ENCODE results near the gene ZNF394.

ZNF394 gene

DNA sequence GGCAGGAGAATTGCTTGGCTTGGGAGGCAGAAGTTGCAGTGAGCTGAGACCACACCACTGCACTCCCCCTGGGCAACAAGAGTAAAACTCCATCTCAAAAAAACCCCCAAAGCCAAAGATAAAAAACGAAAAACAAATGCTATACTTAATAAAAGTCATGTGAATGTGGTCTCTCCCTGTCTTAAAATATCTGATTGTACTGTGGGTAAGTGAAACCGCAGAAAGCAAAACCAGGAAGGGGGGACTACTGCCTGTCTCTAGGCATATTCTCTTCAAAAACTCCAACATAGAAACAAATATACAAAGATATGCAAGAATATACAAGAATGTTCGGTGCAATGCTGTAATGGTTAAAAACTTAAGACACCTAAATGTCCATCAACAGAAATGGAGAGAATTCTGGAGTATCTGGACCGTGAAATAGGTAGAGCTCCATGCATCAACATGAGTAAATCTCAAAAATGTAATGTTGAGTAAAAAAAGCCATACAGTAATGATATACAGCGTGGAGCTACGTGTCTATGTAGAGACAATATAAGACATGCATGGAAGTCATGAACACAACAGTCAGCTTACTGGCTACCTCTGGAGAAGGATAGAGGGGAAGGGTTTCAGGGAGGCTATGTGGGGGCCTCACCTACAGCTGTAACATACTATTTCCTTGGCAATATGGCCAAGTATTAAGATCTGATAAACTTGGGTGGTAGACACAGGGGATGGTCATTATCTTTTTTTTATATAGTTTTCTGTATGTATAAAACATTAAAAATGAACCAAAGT is 2.1 kb downstream of the ZNF394 start:
- DNase-seq (ENCODE audit: low spot score), result no peak
- in situ Hi-C loops (cut with MboI; ENCODE audit: low pct_unique_long_range_greater_than_20kb, low sequenced_read_pairs, unreplicated experiment), result no loop called here
- TF ChIP-seq, protein P1, sequence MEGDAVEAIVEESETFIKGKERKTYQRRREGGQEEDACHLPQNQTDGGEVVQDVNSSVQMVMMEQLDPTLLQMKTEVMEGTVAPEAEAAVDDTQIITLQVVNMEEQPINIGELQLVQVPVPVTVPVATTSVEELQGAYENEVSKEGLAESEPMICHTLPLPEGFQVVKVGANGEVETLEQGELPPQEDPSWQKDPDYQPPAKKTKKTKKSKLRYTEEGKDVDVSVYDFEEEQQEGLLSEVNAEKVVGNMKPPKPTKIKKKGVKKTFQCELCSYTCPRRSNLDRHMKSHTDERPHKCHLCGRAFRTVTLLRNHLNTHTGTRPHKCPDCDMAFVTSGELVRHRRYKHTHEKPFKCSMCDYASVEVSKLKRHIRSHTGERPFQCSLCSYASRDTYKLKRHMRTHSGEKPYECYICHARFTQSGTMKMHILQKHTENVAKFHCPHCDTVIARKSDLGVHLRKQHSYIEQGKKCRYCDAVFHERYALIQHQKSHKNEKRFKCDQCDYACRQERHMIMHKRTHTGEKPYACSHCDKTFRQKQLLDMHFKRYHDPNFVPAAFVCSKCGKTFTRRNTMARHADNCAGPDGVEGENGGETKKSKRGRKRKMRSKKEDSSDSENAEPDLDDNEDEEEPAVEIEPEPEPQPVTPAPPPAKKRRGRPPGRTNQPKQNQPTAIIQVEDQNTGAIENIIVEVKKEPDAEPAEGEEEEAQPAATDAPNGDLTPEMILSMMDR (IDR thresholded peaks at IDR 0.05; ENCODE audit: extremely low read depth, insufficient read depth, missing control alignments), result no peak

DNA sequence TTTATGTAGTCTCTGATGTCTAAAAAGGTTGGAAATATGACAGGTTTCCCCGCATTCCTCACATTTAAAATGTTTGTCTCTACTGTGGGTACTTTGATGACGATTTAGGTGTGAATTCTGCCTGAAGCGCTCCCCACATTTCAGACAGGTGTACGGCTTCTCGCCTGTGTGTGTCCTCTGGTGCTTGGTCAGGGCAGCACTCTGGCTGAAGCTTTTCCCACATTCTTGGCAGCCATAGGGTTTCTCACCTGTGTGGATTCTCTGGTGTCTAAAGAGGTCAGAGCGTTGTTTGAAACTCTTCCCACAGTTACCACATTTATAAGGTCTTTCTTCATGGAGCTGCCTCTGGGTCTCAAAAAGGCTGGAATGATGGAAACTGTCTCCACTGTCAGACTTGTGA is 6.3 kb downstream of the ZNF394 start:
- no peak for DNase-seq (ENCODE audit: low spot score)
- in situ Hi-C loops (cut with MboI; ENCODE audit: low pct_unique_long_range_greater_than_20kb, low sequenced_read_pairs, unreplicated experiment), result no loop called here
- TF ChIP-seq, protein P1 (IDR thresholded peaks at IDR 0.05; ENCODE audit: extremely low read depth, insufficient read depth, missing control alignments), result no peak

DNA sequence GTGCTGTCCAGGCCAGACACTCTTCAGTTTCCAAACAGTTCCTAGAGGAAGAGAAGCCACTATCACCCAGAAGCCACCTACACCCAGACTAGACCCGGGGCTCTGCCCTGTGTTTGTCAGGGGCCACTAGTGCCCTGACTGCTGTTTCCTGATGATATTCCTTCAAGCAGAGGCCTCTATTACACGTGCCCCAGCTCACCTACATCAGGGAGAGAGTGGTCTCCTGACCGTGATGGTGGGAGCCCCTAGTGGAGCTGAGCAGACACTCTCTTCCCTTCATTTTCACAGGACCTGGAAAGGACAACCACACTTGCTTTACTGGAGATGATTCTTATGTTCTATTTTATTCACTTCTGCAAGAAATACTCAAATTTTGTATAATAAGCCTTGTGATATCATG is 9.2 kb downstream of the ZNF394 start:
- in situ Hi-C loops (cut with MboI; ENCODE audit: low pct_unique_long_range_greater_than_20kb, low sequenced_read_pairs, unreplicated experiment), result no loop called here
- no peak for DNase-seq (ENCODE audit: low spot score)
- TF ChIP-seq, protein P1 (IDR thresholded peaks at IDR 0.05; ENCODE audit: extremely low read depth, insufficient read depth, missing control alignments), result no peak

DNA sequence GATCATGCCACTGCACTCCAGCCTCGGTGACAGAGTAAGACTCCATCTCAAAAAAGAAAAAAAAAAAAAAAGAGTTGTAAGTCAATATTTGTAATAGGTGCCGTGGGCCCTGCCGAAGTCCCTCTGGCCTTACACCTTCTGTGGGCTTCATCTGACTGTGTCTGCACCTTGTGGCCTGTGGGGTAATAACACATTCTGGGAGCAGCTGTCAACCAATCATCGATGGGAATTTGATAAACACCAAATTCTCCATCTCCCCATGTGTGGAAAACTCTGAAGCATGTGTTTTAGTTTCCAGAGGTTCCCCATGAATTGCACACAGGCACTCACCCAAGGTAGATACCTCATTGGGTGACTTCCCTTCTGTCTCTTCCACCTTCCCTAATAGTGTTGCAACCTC is 10.8 kb downstream of the ZNF394 start:
- in situ Hi-C loops (cut with MboI; ENCODE audit: low pct_unique_long_range_greater_than_20kb, low sequenced_read_pairs, unreplicated experiment), result no loop called here
- no peak for DNase-seq (ENCODE audit: low spot score)
- TF ChIP-seq, protein P1 (IDR thresholded peaks at IDR 0.05; ENCODE audit: extremely low read depth, insufficient read depth, missing control alignments), result no peak

DNA sequence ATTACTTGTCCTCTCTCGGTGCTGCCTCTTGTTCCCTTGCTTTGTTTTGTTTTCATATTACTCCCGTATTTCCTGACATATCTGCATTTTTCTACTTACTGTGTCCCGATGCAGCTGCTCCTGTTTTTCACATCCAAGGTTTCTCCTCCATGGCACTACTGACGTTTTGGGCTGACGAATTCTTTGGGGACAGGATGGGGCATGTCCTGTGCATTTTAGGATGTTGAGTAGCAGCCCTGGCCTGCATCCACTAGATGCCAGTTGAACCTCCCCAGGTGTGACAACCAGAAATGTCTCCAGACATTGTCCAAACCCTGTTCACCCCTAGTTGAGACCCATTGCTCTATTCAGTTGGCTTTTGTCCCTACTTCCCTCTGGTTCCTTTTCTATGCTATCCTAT is 15.0 kb downstream of the ZNF394 start:
- no peak for DNase-seq (ENCODE audit: low spot score)
- TF ChIP-seq, protein P1 (IDR thresholded peaks at IDR 0.05; ENCODE audit: extremely low read depth, insufficient read depth, missing control alignments), result no peak
- in situ Hi-C loops (cut with MboI; ENCODE audit: low pct_unique_long_range_greater_than_20kb, low sequenced_read_pairs, unreplicated experiment), result no loop called here

DNA sequence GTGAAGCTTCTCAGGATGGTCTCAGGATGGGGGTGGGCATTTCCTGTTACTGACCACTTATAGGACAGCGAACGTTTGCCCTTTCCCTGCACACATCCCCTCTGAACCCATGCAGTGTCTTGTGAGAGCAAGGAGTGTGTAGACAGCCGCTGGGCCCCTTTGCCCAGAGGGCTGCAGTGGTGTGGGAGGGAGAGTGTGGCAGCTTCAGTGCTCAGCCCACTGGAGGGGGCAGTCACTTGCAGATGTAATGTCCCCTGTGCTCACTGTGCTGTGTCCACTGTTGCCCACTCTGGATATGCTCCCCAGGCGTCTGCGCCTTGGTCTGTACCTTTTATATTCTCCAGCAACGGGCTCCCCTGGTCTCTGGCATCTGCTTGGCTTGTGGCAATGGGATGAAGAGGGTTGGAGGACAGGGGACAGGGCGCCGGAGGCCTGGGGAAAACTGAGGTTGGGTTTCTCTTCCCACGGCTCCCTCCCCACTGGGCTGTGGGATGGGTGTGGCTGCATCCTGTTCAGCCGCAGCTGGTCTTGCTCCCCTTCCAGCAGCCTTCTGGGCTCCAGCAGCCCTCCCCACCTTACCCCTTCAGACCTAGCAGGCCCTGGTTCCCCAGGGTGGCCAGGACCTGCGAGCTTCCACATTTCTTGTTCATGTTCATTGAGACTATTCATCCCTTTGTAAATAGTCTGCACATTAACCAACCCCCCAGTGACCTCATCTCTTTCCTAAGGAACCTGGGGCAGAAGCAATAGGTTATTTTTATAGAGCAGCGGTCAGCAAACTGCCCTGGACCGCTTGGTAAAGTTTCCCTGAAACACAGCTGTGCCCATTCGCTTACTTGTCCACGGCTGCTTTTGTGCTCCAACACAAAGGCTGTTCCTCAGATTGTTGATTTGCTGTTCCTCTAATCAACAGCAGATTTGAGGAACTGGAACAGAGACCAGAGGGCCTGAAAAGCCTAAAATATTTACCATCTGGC is 21.3 kb downstream of the ZNF394 start:
- TF ChIP-seq, protein P1 (IDR thresholded peaks at IDR 0.05; ENCODE audit: extremely low read depth, insufficient read depth, missing control alignments), result no peak
- DNase-seq (ENCODE audit: low spot score), result no peak
- in situ Hi-C loops (cut with MboI; ENCODE audit: low pct_unique_long_range_greater_than_20kb, low sequenced_read_pairs, unreplicated experiment), result no loop called here

Data from GM13977 (cell line).